Measurements from ENCODE around the gene ZEB2.
A peak's percentile ranks its signal among the peaks of the same experiment; 100 is the strongest.

The ZEB2 gene

DNA sequence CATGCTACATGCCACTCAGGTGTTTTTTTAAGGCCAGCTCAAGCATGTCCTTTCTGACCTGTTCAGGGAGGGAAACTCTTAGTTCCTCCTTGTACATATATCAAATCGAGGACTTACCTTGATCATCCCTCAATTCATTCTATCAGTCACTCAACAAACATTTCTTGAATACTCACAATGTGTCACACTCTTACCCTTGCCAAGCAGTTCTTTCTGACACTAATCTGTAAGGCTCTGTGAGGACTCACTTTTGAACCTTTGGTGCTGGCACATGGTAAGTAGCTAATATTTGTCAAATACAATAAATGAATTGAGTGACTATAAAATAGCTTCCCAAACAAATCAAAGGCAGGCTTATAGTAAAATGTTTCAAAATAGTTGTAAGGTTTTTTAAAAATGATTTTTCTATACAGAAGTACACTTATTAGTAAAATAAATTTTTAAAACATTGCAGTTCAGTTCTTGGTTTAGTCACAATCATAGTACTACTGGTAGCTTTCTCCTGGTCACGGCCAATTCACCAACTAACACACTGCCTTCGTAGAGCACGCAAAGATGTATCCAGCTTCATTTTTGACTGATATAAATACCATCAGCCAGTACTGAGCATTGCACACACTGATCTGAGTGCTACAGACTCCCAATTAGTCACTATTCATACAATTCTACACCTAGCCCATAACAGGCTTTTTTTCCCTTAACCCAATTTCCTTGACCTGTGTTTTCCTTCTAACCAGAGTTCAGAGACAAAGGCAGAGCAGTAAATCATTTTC lies 50.9 kb downstream of the ZEB2 start:
- no peak for DNase-seq

DNA sequence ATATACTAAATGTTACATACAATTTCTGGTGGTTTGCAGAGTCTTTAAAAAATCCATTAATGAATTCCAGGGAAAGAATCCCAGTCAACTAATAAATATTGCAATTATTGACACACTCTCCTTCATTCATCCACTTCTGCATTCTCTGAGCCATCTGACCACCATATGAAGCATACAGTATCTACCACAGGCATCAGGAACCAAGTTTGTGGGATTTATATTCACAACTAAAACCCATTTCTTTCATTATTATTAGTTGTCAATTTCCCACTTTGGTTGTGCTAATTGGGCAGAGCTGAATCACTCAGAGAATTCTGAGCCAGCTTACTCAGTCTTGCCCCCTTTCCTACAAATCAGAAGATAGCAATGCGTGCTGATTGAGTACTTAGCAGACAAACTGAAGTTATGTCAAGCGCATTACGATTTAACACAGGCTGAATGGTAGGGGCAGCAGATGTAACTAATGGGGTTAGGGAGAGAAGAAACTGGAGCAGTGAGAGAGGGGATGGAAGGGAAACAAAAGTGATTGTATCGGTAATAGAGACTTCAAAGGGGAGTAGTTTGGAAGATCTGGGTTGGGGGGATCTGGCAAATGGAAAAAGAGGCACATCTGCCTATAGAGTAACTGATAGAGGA lies 52.3 kb downstream of the ZEB2 start:
- DNase-seq, result peak; percentile 60

DNA sequence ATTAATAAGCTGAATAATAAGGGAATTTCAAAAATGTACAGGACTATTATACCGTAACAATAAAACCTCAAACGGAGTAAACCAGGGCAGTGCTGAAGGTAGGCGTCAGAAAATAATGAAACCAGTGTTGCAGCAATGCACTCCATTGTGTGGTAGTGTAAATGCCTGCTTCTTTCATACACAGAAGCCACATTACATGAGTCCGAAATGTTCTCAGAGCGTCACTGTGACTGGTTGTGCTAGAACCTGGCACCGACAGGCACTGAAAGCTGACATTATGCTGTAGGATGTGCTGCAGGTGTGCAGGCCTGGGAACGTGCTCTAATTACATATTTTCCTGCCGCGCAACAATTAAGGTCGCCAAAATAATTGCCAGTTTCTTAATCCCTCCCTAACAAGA lies 53.3 kb downstream of the ZEB2 start:
- DNase-seq, result peak; percentile 60

DNA sequence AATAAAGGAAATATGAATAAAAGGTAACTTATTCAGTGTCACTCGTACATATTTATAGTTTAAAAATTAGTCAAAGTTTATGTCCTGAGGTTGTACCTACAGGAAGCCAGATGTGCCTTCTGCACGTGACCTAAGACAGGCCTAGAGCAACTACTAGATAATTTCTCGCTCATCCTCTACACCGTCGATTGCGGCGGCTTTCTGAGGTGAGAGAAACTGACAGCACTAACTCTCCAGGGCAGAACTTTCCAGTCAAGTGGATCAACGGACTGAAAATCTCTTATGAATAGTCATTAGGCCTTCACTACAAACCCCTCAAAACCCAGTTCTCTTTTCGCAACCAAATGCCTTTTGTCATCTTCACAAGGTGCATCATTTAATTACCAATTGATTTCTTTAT lies 54.2 kb downstream of the ZEB2 start:
- peak; percentile 47 for DNase-seq

GRCh38 chr2:144464730-144465129 lies 55.2 kb downstream of the ZEB2 start:
- DNase-seq, result no peak

- DNase-seq, result no peak
Observed at GRCh38 chr2:144463266-144463665, 56.7 kb downstream of the ZEB2 start.

GRCh38 chr2:144462266-144462665 lies 57.7 kb downstream of the ZEB2 start:
- DNase-seq, result no peak

- DNase-seq, result no peak
Observed at GRCh38 chr2:144461308-144461766, 58.6 kb downstream of the ZEB2 start.

- no peak for DNase-seq
Observed at GRCh38 chr2:144460727-144461307, 59.1 kb downstream of the ZEB2 start.

- DNase-seq, result no peak
Observed at GRCh38 chr2:144459937-144460336, 60.0 kb downstream of the ZEB2 start.

- DNase-seq, result no peak
Observed at GRCh38 chr2:144459286-144459685, 60.6 kb downstream of the ZEB2 start.

DNA sequence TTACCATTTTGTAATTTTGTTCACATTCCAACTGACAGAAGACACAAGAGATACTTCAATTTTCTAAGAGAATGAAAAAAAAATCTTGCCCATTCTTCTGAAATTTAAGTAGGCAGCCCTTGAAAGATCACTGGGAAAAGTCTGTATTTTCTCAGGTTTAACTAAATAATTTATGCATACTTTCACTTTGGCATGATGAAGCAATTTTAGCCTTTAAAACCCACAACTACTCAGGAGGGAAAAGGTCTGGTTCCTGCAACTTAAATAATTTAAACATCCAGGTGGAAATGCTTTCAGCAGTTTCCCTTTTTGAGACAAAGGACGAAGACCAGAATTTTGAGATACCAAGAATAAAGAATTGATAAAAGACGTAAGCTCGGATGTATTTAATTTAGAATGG lies 61.4 kb downstream of the ZEB2 start:
- no peak for DNase-seq

- DNase-seq, result no peak
Observed at GRCh38 chr2:144456680-144457079, 63.2 kb downstream of the ZEB2 start.

DNA sequence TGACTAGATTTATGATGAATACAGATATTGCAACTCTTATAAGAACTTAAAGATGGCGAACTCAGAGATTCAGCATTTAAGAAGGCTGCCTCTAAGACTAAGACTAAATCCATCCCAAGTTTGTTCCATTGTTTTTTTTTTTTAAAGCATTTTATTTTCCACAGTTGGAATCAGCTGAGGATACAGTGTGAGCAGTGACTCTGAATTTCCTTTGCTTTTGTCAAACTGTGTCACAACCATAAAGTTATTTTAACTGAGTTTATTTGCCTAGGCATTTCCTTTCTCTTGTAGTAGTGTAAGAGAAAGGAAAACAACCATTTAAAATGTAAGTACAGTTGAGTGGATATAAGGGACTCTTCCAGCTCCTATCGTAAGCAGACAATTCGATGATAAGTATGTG lies 63.9 kb downstream of the ZEB2 start:
- DNase-seq, result no peak

DNA sequence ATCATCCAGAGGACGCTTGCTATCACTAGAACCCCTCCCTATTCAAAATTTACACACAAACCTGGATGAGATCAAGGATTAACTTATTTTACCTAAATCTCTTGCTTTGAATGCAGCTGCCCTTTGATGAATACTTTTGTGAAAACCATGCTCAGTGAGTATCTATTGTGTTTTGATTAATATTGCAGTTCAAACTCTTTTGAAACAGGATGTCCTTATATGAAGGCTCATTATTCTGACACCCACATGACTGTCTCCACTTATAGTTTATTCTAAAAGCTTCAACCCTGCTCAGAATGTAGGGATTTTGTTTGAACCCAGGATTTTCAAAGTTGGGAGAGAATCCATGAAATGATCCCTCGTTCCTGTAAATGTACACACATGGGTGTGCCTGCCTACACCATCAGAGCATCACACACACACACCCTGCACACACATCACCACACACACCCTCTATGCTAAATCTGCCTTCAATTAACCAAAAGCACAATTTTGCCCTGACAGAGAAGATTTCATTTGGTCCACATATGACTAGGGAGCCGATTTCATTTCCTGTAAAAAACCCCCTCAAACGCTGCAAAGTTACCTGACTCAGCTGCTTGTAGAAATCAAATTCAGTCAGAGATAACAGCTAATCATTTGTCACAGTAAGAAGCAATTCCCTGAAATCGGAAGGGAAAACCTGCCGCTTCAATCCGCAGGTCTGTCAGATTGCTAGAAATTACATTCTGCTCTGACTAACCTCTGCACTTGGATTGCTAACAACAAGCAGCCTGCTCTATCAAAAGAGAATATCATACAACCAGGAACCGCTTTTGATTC lies 65.2 kb downstream of the ZEB2 start:
- no peak for DNase-seq

GRCh38 chr2:144453486-144454158 lies 66.3 kb downstream of the ZEB2 start:
- no peak for DNase-seq

DNA sequence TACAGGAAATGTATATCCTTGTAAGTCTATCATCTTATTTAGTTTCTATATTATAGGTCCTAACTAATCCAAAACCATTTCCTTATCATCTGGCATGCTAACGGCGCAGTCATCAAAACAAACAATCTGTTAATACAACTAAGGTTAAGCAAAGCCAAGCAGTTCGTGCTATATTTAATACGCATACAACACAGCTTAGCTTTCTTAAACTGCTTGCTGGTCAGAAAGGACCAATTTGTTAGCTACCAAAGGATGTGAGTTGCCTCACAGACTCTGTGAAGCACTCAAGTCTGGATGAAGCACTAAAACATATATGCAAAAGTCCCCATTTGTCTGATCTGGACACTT lies 67.0 kb downstream of the ZEB2 start:
- DNase-seq, result no peak

DNA sequence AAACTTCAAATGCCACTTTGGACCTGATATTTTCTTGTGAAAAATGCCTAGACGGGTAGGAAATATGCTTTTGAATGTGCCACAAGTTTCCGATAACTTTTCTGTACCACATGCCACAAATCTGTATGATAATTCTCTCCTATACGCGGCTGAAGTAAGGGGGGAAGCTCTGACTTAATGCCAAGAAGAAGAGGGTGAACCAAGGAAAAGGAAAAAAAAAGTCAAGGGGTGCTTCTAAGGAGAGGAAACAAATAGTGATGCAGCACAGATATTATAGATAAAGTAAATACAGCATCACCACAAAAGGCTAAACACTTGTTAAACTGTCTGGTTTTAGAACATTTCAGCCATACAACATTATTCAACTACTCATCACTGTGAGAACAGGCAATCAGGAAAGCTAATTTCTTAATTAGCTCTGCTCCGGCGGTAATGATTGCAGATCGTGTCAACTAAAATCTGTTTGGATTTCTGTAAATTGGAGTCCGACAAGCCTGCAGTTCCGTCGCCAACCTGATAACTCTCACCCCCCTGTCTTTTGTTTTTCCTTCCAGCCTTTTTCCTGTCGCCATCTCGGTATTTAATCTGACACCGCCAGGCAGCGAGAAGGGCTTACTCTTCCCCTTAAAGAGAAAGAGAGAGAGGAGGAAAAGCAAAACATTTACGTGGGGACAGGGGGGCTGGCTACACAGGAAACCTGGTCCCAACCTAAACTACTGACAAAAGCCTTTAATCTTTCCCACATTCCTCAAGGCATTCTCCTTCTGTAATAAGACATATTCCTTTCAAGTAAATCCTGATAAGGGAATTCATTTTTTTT lies 67.5 kb downstream of the ZEB2 start:
- peak; percentile 61 for DNase-seq

DNA sequence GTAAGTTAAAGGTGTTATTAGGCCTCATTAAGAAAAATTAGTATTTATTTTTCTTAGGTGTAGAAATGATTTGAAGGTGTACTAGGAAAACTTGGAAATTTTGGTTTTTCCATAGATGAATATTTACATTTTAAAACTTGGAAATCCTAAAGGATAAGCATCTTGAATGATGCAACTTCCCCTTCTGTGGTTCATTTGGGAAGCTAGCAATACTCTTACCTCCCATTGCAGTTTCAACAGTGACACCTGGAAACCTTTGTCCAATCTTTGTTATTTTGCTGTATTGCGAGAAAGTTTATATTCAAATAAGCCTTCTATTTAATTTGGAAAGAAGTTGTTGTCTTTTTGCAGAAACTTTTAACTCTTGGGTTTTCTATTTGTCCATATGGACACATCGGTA lies 68.5 kb downstream of the ZEB2 start:
- DNase-seq, result no peak

- no peak for DNase-seq
Observed at GRCh38 chr2:144449028-144449406, 70.9 kb downstream of the ZEB2 start.

DNA sequence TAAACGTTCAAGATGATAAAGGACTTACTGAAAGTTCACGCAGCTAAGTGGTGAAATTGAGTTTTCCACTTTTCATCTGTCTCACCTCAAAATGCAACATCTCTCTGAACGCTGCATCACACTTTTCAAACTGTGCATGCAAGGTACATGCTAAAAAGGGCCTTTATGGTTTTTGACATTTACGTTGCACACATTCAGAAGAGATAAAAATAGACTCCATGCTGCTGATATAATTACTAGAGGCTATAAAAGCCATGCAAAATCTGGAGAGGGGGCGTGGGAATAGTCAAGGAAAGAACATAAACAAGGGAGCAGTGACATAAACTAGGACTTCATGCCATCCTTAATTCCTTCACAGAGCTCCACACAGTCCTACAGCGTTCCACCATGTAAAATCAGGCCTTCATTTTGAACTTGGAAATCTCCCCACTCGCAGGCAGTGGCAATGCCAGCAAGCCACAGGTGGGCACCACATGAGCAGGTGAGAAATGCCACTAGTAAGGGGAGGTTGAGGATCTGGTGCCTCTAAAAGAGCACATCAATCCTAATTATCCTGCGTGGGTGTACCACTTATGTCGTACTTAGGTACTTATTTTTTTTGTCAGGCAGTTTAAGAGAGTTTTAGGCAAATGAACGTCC lies 71.4 kb downstream of the ZEB2 start:
- DNase-seq, result no peak

DNA sequence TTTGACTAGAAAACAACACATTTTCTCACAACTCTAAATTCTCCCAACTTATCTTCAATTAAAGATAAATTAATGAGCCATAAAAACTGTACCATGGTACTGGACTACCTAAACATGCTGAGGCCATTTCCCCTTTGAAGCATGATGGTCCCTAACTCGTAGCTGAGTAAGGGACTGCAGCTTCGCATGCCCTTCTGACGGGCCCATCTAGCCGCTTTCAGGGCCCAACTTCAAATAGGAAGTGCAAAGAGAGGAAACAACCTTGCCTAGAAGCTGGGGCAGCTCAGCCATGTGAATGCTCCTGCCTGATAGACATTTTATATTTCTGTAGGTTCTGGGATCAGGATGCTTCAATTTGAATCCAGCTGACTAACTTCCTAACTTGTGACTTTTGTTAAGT lies 72.4 kb downstream of the ZEB2 start:
- DNase-seq, result no peak
